PC-3 (cell line): Measurements from ENCODE around the gene RAD51AP1. TPM values are rescaled to one million over a fixed set of nuclear protein-coding genes. Genes with fewer than 3 reads are reported as not detected.

Experiments used
- ATAC-seq: fragments of 200-7000 bp; cut with Tn5 transposase; 2 replicates; pipeline ENCODE4 v1.9.1; 2020; ENCODE audit warnings: mild to moderate bottlenecking, moderate library complexity
- BruUV-seq: library from RNA; stranded (reverse); fragments of 400-500 nt; replicated peaks from 2 replicates; lab custom pipeline; 2021; lab: Mats Ljungman, UMichigan
- CTCF ChIA-PET: fragments of 300-600 bp; sonication (Branson Sonifier 250); formaldehyde crosslinking; loops from one replicate; lab custom pipeline; 2022; ENCODE audit warnings: antibody characterized with exemption; lab: Charles Lee
- POLR2A ChIA-PET: fragments of 300-600 bp; sonication (Branson Sonifier 250); formaldehyde crosslinking; loops from one replicate; lab custom pipeline; 2022; ENCODE audit warnings: antibody characterized with exemption; ENCODE audit not compliant: unreplicated experiment; lab: Charles Lee
- DNase-seq: peaks from one replicate; pipeline ENCODE4 v3.0.0-alpha.2; 2015
- H2AFZ ChIP-seq: fragments of 300-600 bp; sonication (generic); 2 replicates; pipeline ENCODE4 v1.6.0; 2016; ENCODE audit warnings: antibody characterized with exemption, low read length
- H3F3A ChIP-seq: fragments of 300-600 bp; sonication (generic); one replicate; pipeline ENCODE4 v1.6.0; 2017; ENCODE audit warnings: antibody characterized with exemption, low read length, control low read depth, mild to moderate bottlenecking; ENCODE audit not compliant: unreplicated experiment
- H3K27ac ChIP-seq: fragments of 300-600 bp; sonication (generic); 2 replicates; pipeline ENCODE4 v1.5.1; 2016; ENCODE audit warnings: mild to moderate bottlenecking, low read length
- H3K27me3 ChIP-seq: fragments of 300-600 bp; sonication (generic); 2 replicates; pipeline ENCODE4 v1.6.1; 2016; ENCODE audit warnings: low read length, mixed read lengths
- H3K36me3 ChIP-seq: fragments of 300-600 bp; sonication (generic); 2 replicates; pipeline ENCODE4 v1.6.1; 2016; ENCODE audit warnings: low read depth, mixed run types, low read length, mixed read lengths
- H3K4me1 ChIP-seq: fragments of 300-600 bp; sonication (generic); 2 replicates; pipeline ENCODE4 v1.5.1; 2016; ENCODE audit warnings: low read length; ENCODE audit not compliant: insufficient read depth
- H3K4me2 ChIP-seq: fragments of 300-600 bp; sonication (generic); 2 replicates; pipeline ENCODE4 v1.6.0; 2016; ENCODE audit warnings: low read length
- H3K4me3 ChIP-seq: fragments of 300-600 bp; sonication (generic); 2 replicates; pipeline ENCODE4 v1.5.1; 2016; ENCODE audit warnings: mild to moderate bottlenecking, low read length, mixed read lengths
- H3K79me2 ChIP-seq: fragments of 300-600 bp; sonication (generic); 2 replicates; pipeline ENCODE4 v1.6.1; 2017; ENCODE audit warnings: low read length, mixed read lengths
- H3K9ac ChIP-seq: fragments of 300-600 bp; sonication (generic); 2 replicates; pipeline ENCODE4 v1.6.0; 2016; ENCODE audit warnings: mild to moderate bottlenecking, low read length
- H3K9me2 ChIP-seq: fragments of 300-600 bp; sonication (generic); replicated peaks from 2 replicates; pipeline ENCODE4 v1.6.1; 2016; ENCODE audit warnings: mixed run types, low read length, mixed read lengths
- H3K9me3 ChIP-seq: fragments of 300-600 bp; sonication (generic); 2 replicates; pipeline ENCODE4 v1.6.1; 2016; ENCODE audit warnings: low read length, mixed read lengths
- H4K20me1 ChIP-seq: fragments of 300-600 bp; sonication (generic); 2 replicates; pipeline ENCODE4 v1.6.1; 2016; ENCODE audit warnings: low read length, mixed read lengths
- CTCF ChIP-seq: fragments of 300-600 bp; sonication (generic); conservative IDR thresholded peaks from 2 replicates; pipeline ENCODE4 v1.5.1; 2017; ENCODE audit warnings: antibody characterized with exemption, low read depth, mild to moderate bottlenecking, low read length
- EZH2 ChIP-seq: fragments of 300-600 bp; sonication (generic); IDR thresholded peaks from one replicate; pipeline ENCODE4 v1.6.1; 2017; ENCODE audit warnings: antibody characterized with exemption, mild to moderate bottlenecking, low read length; ENCODE audit not compliant: unreplicated experiment
- EZH2phosphoT487 ChIP-seq: fragments of 300-600 bp; sonication (generic); IDR thresholded peaks from 2 replicates; pipeline ENCODE4 v1.6.1; 2018; ENCODE audit warnings: mild to moderate bottlenecking, antibody characterized with exemption, low read length, borderline replicate concordance
- intact Hi-C: fragments of 100-400 bp; cut with micrococcal nuclease; formaldehyde crosslinking; loops from 2 replicates; pipeline ENCODE4 v1.9.0; 2023
- total RNA-seq: library from RNA; depleted of rRNA; stranded (reverse); fragments of >200 nt; gene quantifications from 2 replicates; pipeline ENCODE4 v1.2.3, GENCODE V29; 2014

The RAD51AP1 gene
- total RNA-seq, 1 experiment from 2014 or later = 24.7 TPM

DNA sequence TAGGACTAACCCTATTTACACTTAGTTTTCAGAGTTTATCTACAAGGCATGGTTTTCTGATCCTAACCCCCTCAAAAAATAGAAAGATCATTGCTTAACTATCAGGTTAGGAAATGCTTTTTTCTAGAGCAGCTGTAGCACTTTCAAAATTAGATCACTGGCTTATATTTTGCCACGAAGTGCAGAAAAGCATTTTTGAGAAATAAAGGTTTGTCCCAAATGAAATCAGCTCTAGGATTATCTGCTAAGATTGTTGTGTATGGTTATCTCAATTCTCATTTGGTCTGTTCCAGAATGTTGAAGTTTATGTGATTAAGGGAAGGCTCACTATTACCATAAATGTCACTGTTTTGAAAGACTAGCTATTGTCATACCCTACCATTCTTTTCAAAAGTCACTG, 13.5 kb downstream of the RAD51AP1 start:
- H4K20me1 ChIP-seq = no peaks in the 10 kb centered on the region
- H2AFZ ChIP-seq = no peak overlapping the region
- no peak overlapping the region for H3K4me2 ChIP-seq
- no TSS peak for BruUV-seq
- H3K27me3 ChIP-seq = no peaks in the 10 kb centered on the region
- H3F3A ChIP-seq = no peaks in the 10 kb centered on the region
- H3K9me2 ChIP-seq = no peaks in the 10 kb centered on the region
- TF ChIP-seq EZH2phosphoT487 = no peak
- TF ChIP-seq EZH2 = no peak
- TF ChIP-seq CTCF = no peak
- H3K9ac ChIP-seq = no peak overlapping the region
- DNase-seq = no peak
- POLR2A ChIA-PET = no interaction called here
- CTCF ChIA-PET = no interaction called here
- no peak for ATAC-seq
- no peaks in the 10 kb centered on the region for H3K4me1 ChIP-seq
- H3K79me2 ChIP-seq = no peaks in the 10 kb centered on the region
- intact Hi-C loops = no loop called here
- H3K4me3 ChIP-seq = no peak overlapping the region
- no peaks in the 10 kb centered on the region for H3K9me3 ChIP-seq
- peaks cover 10% of the 10 kb centered on the region; the same call in 1 of the 2 replicates for H3K36me3 ChIP-seq
- H3K27ac ChIP-seq = no peak overlapping the region

DNA sequence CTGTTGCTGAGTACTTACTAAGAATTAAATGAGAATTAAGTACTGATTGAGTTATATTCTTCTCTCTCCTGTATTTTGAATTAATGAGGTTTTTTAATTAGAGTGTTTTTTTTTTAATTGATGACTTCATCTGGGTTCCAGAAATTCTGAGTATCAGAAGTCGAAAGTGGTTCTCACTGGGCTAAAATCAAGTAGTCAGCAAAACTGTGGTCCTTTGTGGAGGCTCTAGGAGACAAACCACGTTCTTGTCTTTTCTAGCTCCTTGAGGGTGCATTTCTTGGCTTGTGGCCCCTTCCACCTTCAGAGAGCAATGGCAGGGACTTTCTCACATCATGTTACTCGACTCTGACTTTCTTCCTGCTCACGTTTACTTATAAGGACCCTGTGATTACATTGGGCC, 15.3 kb downstream of the RAD51AP1 start:
- no peaks in the 10 kb centered on the region for H3K4me1 ChIP-seq
- H3K27me3 ChIP-seq = no peaks in the 10 kb centered on the region
- no peak overlapping the region for H3K9ac ChIP-seq
- H4K20me1 ChIP-seq = no peaks in the 10 kb centered on the region
- H3K4me3 ChIP-seq = no peak overlapping the region
- intact Hi-C loops = no loop called here
- BruUV-seq = no TSS peak
- DNase-seq (no peak), ATAC-seq (no peak)
- H2AFZ ChIP-seq = no peak overlapping the region
- no peak overlapping the region for H3K4me2 ChIP-seq
- H3K9me2 ChIP-seq = no peaks in the 10 kb centered on the region
- H3K27ac ChIP-seq = no peak overlapping the region
- H3K9me3 ChIP-seq = no peaks in the 10 kb centered on the region
- no peaks in the 10 kb centered on the region for H3K79me2 ChIP-seq
- POLR2A ChIA-PET = no interaction called here
- no peaks in the 10 kb centered on the region for H3F3A ChIP-seq
- H3K36me3 ChIP-seq = peaks cover 5% of the 10 kb centered on the region; the same call in 1 of the 2 replicates
- CTCF ChIA-PET = no interaction called here
- TF ChIP-seq EZH2phosphoT487 (no peak), CTCF (no peak), EZH2 (no peak)

DNA sequence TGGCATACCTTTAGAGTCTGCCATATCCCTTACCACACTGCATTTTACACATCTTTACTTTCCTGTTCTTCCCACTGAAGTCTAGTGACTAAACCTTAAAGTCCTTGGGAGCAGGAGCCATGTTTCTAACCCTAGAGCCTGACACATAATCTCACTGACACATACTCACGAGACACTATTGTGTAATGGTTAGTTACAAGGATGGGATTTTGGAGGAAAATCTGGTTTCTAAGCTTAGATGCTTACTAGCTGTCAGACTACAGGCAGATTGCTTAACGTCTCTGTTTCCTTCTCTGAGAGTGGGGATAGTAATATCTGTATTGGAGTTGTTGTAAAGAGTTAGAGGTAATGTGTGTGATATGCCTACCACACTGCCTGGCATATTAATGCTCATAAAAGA, 17.1 kb downstream of the RAD51AP1 start:
- no peak overlapping the region for H3K27ac ChIP-seq
- DNase-seq (no peak), ATAC-seq (no peak)
- CTCF ChIA-PET = no interaction called here
- H3K4me2 ChIP-seq = no peak overlapping the region
- POLR2A ChIA-PET = no interaction called here
- no peaks in the 10 kb centered on the region for H3K9me3 ChIP-seq
- H3F3A ChIP-seq = no peaks in the 10 kb centered on the region
- no TSS peak for BruUV-seq
- no peaks in the 10 kb centered on the region; the same call in 1 of the 2 replicates for H3K36me3 ChIP-seq
- no peaks in the 10 kb centered on the region for H3K27me3 ChIP-seq
- H4K20me1 ChIP-seq = no peaks in the 10 kb centered on the region
- no peak overlapping the region for H3K9ac ChIP-seq
- H3K4me3 ChIP-seq = no peak overlapping the region
- H3K79me2 ChIP-seq = no peaks in the 10 kb centered on the region
- no peak for TF ChIP-seq EZH2phosphoT487
- no peak for TF ChIP-seq CTCF
- no peak for TF ChIP-seq EZH2
- H3K9me2 ChIP-seq = no peaks in the 10 kb centered on the region
- H3K4me1 ChIP-seq = no peaks in the 10 kb centered on the region
- no peak overlapping the region for H2AFZ ChIP-seq
- intact Hi-C loops = no loop called here
